ENCODE results near the gene RBM14. TPM values are rescaled to one million over a fixed set of nuclear protein-coding genes. Genes with fewer than 3 reads are reported as not detected.

RBM14 gene
- total and polyA plus RNA-seq, 5 donors from 2014 or later: 56.7 to 233 (median 71.5) TPM

DNA sequence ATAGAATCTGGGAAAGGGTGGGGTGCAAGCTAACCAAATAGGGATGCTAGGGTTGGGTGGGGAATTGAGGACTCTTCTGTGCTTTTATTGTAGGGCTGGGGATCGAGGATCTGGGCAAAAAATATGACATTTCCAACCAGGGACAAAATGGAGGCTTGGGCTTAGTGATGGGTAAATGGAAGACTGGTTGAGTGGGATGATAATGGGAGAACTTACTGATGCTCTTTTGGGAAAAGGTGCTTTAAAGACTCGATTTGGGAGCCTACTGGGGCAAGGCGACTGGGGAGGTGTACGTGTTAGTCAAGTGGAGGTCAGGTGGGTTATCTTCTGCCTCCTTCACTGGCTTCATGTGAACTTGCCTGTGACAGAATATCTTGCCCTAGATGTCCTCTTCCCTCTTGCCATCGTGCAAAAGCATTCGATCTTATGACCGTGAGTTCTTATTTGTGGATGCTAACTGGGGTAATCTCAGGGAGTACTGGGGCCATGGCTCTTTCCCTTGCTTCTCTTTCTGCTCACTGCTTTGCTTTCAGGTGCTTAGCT, 11.7 kb downstream of the RBM14 start:
- Histone ChIP-seq H3K9me3 (ENCODE audit: control insufficient read depth in 2 of 2, low read length in 2 of 2) (no peaks in the 10 kb centered on the region), H3K4me1 (ENCODE audit: control insufficient read depth, insufficient read depth, low read length, poor library complexity, severe bottlenecking) (peaks cover 24% of the 10 kb centered on the region), H3K27me3 (ENCODE audit: control insufficient read depth, insufficient read depth, low read length) (no peaks in the 10 kb centered on the region), H3K36me3 (ENCODE audit: control insufficient read depth, insufficient read depth, low read length) (peaks cover 84% of the 10 kb centered on the region), H3K4me3 (ENCODE audit: low read depth, low read length) (no peak overlapping the region), H3K27ac (ENCODE audit: insufficient read depth, low read length, poor library complexity, severe bottlenecking) (no peak overlapping the region)
- Mint-ChIP-seq H3K4me3 (peak overlapping the region in 2 of 4 donors; percentile 11 to 32), H3K36me3 (peaks cover 42% of the 10 kb centered on the region), H3K27ac (peak overlapping the region in 1 of 3 donors; percentile 19), H3K4me1 (peaks cover 19 to 68% (median 46%) of the 10 kb centered on the region in 4 donors), H3K27me3 (no peaks in the 10 kb centered on the region), H3K9me3 (no peaks in the 10 kb centered on the region)
- ATAC-seq (ENCODE audit: low read depth in 2 of 2) (no peak), DNase-seq (no peak)

DNA sequence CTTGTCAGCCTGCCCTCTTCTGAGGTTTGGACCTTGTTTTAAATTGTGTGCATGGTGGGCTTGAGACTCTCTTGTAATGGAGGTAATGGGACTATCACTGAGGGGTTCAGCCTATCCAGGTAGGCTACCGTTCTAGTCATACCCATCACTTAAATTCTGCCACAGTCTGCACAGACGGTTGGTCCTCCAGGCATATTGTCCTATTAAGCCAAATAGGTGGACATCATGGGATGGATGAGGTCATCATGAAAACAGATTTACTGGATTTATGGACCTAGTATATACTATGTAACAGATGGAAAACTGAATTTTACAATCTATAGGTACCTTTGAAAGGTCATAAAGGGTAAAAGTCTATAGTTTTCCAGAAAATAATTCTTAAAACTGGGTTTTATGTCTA, 12.9 kb downstream of the RBM14 start:
- Mint-ChIP-seq H3K9me3 (no peaks in the 10 kb centered on the region), H3K36me3 (peaks cover 33% of the 10 kb centered on the region), H3K27ac (peak overlapping the region in 1 of 3 donors; percentile 52), H3K27me3 (no peaks in the 10 kb centered on the region), H3K4me3 (peak overlapping the region in 1 of 4 donors; percentile 8), H3K4me1 (peaks cover 15 to 59% (median 39%) of the 10 kb centered on the region in 4 donors)
- H3K9me3 ChIP-seq (ENCODE audit: control insufficient read depth in 2 of 2, low read length in 2 of 2): no peaks in the 10 kb centered on the region
- peaks cover 76% of the 10 kb centered on the region for H3K36me3 ChIP-seq (ENCODE audit: control insufficient read depth, insufficient read depth, low read length)
- DNase-seq: no peak
- H3K27me3 ChIP-seq (ENCODE audit: control insufficient read depth, insufficient read depth, low read length): no peaks in the 10 kb centered on the region
- H3K27ac ChIP-seq (ENCODE audit: insufficient read depth, low read length, poor library complexity, severe bottlenecking): no peak overlapping the region
- H3K4me1 ChIP-seq (ENCODE audit: control insufficient read depth, insufficient read depth, low read length, poor library complexity, severe bottlenecking): peaks cover 12% of the 10 kb centered on the region
- no peak for ATAC-seq (ENCODE audit: low read depth in 2 of 2)
- H3K4me3 ChIP-seq (ENCODE audit: low read depth, low read length): no peak overlapping the region

DNA sequence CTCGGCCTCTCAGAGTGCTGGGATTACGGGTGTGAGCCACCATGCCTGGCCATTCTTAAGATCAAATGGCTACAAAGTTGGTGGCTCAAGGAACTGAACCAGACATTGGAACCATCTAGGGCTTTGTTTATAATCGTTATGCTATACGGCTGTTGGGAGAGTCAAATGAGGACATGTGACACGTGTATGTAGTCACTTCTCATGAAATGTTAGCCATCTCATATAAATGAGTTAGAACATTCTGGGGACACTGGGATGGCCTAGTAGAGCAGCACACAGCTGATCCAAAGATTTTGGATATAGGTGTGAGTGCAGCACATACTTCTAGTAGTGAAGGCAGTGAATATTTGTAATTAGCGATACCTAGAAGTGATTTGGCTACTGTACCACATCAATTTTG, 15.5 kb downstream of the RBM14 start:
- Mint-ChIP-seq H3K9me3 (no peaks in the 10 kb centered on the region), H3K27ac (peak overlapping the region in 2 of 3 donors; percentile 71 to 80), H3K4me3 (peak overlapping the region in 3 of 4 donors; percentile 7 to 48 (median 46)), H3K4me1 (peaks cover 19 to 58% (median 47%) of the 10 kb centered on the region in 4 donors), H3K36me3 (peaks cover 35% of the 10 kb centered on the region), H3K27me3 (no peaks in the 10 kb centered on the region)
- Histone ChIP-seq H3K27ac (ENCODE audit: insufficient read depth, low read length, poor library complexity, severe bottlenecking) (no peak overlapping the region), H3K36me3 (ENCODE audit: control insufficient read depth, insufficient read depth, low read length) (peaks cover 53% of the 10 kb centered on the region), H3K4me3 (ENCODE audit: low read depth, low read length) (no peak overlapping the region), H3K4me1 (ENCODE audit: control insufficient read depth, insufficient read depth, low read length, poor library complexity, severe bottlenecking) (peaks cover 6% of the 10 kb centered on the region), H3K9me3 (ENCODE audit: control insufficient read depth in 2 of 2, low read length in 2 of 2) (no peaks in the 10 kb centered on the region), H3K27me3 (ENCODE audit: control insufficient read depth, insufficient read depth, low read length) (no peaks in the 10 kb centered on the region)
- DNase-seq (no peak), ATAC-seq (ENCODE audit: low read depth in 2 of 2) (no peak)

DNA sequence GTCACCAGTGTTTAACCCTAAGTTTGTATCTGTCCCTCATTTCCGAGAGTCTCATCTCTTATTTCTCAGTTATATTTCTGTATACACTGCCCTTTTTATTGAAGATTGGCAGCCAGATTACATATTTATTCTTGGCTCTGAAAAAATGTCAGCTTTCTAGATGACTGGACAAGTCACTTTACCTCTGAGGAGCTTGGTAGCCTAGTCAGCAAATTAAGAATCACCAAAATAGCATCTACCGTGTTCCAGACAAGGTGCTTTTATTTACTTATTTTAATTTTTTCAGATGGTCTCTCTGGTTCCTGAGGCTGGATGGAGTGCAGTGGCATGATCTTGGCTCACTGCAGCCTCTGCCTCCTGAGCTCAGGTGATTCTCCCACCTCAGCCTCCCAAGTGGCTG, 16.5 kb downstream of the RBM14 start:
- no peak for ATAC-seq (ENCODE audit: low read depth in 2 of 2)
- Histone ChIP-seq H3K4me3 (ENCODE audit: low read depth, low read length) (no peak overlapping the region), H3K27ac (ENCODE audit: insufficient read depth, low read length, poor library complexity, severe bottlenecking) (no peak overlapping the region), H3K9me3 (ENCODE audit: control insufficient read depth in 2 of 2, low read length in 2 of 2) (no peaks in the 10 kb centered on the region), H3K36me3 (ENCODE audit: control insufficient read depth, insufficient read depth, low read length) (peaks cover 43% of the 10 kb centered on the region), H3K27me3 (ENCODE audit: control insufficient read depth, insufficient read depth, low read length) (no peaks in the 10 kb centered on the region), H3K4me1 (ENCODE audit: control insufficient read depth, insufficient read depth, low read length, poor library complexity, severe bottlenecking) (peaks cover 8% of the 10 kb centered on the region)
- Mint-ChIP-seq H3K27me3 (no peaks in the 10 kb centered on the region), H3K4me1 (peaks cover 19 to 63% (median 49%) of the 10 kb centered on the region in 4 donors), H3K36me3 (peaks cover 30% of the 10 kb centered on the region), H3K9me3 (no peaks in the 10 kb centered on the region), H3K27ac (no peak overlapping the region), H3K4me3 (peak overlapping the region in 1 of 4 donors; percentile 48)
- DNase-seq: no peak

DNA sequence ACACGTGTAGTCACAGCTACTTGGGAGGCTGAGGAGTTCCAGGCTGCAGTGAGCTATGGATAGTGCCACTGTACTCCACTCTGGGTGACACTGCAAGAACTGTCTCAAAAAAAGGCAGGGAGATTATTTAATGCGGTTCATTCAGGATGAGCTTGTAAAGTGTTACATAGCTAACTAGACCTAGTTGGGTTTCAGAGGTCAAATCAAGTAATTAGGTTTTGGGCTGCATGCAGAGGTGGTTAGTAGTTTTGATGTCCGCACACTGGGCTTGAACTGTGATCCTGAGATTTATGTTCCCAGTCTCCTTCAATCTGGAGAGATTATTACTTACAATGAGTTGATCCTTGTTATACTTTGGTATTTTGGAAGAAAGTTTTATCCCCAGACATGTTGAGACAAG, 20.0 kb downstream of the RBM14 start:
- H3K4me3 Mint-ChIP-seq: peak overlapping the region in 2 of 4 donors; percentile 17 to 57
- Histone ChIP-seq H3K36me3 (ENCODE audit: control insufficient read depth, insufficient read depth, low read length) (peaks cover 30% of the 10 kb centered on the region), H3K27ac (ENCODE audit: insufficient read depth, low read length, poor library complexity, severe bottlenecking) (no peak overlapping the region), H3K4me3 (ENCODE audit: low read depth, low read length) (no peak overlapping the region), H3K27me3 (ENCODE audit: control insufficient read depth, insufficient read depth, low read length) (no peaks in the 10 kb centered on the region), H3K9me3 (ENCODE audit: control insufficient read depth in 2 of 2, low read length in 2 of 2) (no peaks in the 10 kb centered on the region), H3K4me1 (ENCODE audit: control insufficient read depth, insufficient read depth, low read length, poor library complexity, severe bottlenecking) (peaks cover 26% of the 10 kb centered on the region)
- H3K4me1 Mint-ChIP-seq: peaks cover 12 to 62% (median 52%) of the 10 kb centered on the region in 4 donors
- H3K27ac Mint-ChIP-seq: peak overlapping the region in 2 of 3 donors; percentile 68 to 99
- H3K27me3 Mint-ChIP-seq: no peaks in the 10 kb centered on the region
- peaks cover 25% of the 10 kb centered on the region for H3K36me3 Mint-ChIP-seq
- DNase-seq (no peak), ATAC-seq (ENCODE audit: low read depth in 2 of 2) (no peak)
- no peaks in the 10 kb centered on the region for H3K9me3 Mint-ChIP-seq

DNA sequence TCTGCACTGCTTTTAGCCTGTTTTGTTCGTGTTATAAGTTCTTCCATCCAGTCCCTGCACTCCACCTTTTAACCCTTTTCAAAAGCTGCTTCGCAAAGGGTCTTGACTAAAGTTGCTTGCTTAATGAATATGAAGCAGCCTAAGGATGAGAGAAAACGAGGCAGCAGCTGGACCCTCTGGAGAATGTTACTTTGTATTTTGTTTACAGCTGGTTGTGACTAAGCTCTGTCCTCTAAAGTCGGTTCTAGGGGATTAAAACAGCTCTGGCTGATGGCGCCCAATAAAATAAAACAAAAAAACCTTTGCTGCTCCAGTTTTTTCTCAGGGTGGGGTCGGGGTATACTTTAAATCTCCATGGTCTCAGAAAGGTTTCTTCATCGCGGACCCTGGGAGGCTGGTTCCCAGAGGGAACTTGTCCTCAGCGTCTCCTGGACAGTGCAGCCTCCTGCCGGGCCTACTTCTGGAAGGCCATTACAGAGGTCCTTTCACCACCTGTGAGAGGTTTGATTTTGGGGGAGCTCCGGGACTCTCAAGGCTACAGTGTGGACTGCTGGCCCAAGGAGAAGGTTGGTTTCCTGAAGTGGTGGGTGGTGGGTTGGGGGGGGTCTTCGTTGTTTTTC, 21.2 kb downstream of the RBM14 start:
- H3K27ac Mint-ChIP-seq: peak overlapping the region; percentile 95 to 99 (median 97)
- H3K9me3 Mint-ChIP-seq: no peaks in the 10 kb centered on the region
- Histone ChIP-seq H3K27ac (ENCODE audit: insufficient read depth, low read length, poor library complexity, severe bottlenecking) (peak overlapping the region; percentile 94), H3K27me3 (ENCODE audit: control insufficient read depth, insufficient read depth, low read length) (no peaks in the 10 kb centered on the region), H3K4me3 (ENCODE audit: low read depth, low read length) (peak overlapping the region; percentile 92), H3K4me1 (ENCODE audit: control insufficient read depth, insufficient read depth, low read length, poor library complexity, severe bottlenecking) (peaks cover 39% of the 10 kb centered on the region), H3K9me3 (ENCODE audit: control insufficient read depth in 2 of 2, low read length in 2 of 2) (no peaks in the 10 kb centered on the region), H3K36me3 (ENCODE audit: control insufficient read depth, insufficient read depth, low read length) (peaks cover 34% of the 10 kb centered on the region)
- ATAC-seq (ENCODE audit: low read depth in 2 of 2): no peak
- peak overlapping the region; percentile 94 to 100 (median 98) for H3K4me3 Mint-ChIP-seq
- DNase-seq: no peak
- H3K27me3 Mint-ChIP-seq: no peaks in the 10 kb centered on the region
- peaks cover 18 to 67% (median 56%) of the 10 kb centered on the region in 4 donors for H3K4me1 Mint-ChIP-seq
- H3K36me3 Mint-ChIP-seq: peaks cover 34% of the 10 kb centered on the region

GRCh38 chr11:66638177-66639065, 22.0 kb downstream of the RBM14 start, which contains the start of gene RBM4:
Gene RBM4, plus strand, starts transcription at chr11:66638703. Its CDS starts 1,009 bp downstream, at chr11:66639712.
- H3K4me3 ChIP-seq (ENCODE audit: low read depth, low read length): peak within 1 kb of the TSS; percentile 92
- Mint-ChIP-seq H3K9me3 (no peaks in the 10 kb centered on the region), H3K27ac (peak within 1 kb of the TSS; percentile 95 to 99 (median 97)), H3K4me1 (peaks cover 26 to 70% (median 62%) of the 10 kb centered on the region in 4 donors), H3K36me3 (peaks cover 42% of the 10 kb centered on the region), H3K27me3 (no peaks in the 10 kb centered on the region), H3K4me3 (peak within 1 kb of the TSS; percentile 94 to 100 (median 98))
- H3K4me1 ChIP-seq (ENCODE audit: control insufficient read depth, insufficient read depth, low read length, poor library complexity, severe bottlenecking): peaks cover 46% of the 10 kb centered on the region
- peak; percentile 91 to 93 for ATAC-seq (ENCODE audit: low read depth in 2 of 2)
- H3K27ac ChIP-seq (ENCODE audit: insufficient read depth, low read length, poor library complexity, severe bottlenecking): peak within 1 kb of the TSS; percentile 94
- no peaks in the 10 kb centered on the region for H3K9me3 ChIP-seq (ENCODE audit: control insufficient read depth in 2 of 2, low read length in 2 of 2)
- H3K27me3 ChIP-seq (ENCODE audit: control insufficient read depth, insufficient read depth, low read length): no peaks in the 10 kb centered on the region
- H3K36me3 ChIP-seq (ENCODE audit: control insufficient read depth, insufficient read depth, low read length): peaks cover 40% of the 10 kb centered on the region
- DNase-seq: peak; percentile 95 to 100 (median 98)

All from CD4-positive, CD25-positive, alpha-beta regulatory T cell (primary cell).